ENCODE data around the gene EPHA4. TPM values are rescaled to one million over a fixed set of nuclear protein-coding genes. Genes with fewer than 3 reads are reported as not detected.
A peak's percentile ranks its signal among the peaks of the same experiment; 100 is the strongest.

EPHA4 gene
- total RNA-seq, 5 donors from 2014 or later (not counting 1 experiment from before 2014, with no cell fraction given): 47.2 to 93.9 (median 58.0) TPM

DNA sequence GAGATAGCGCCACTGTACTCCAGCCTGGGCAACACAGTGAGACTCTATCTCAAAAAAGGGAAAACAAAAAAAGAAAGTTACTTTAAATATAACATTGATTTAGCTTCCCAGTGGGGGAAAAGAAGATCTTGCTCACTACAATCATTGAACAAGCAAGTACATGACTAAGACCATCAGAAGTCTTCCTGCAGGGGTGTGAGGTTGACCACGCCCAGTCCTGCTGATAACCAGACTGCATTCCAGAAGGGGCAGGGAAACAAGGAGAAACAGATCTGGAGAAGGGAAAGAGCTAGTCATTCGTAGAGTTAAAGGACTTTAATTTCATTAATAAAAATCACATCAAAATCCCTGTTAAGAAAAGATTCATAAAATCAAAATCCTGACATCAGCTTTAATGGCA lies 77.5 kb downstream of the EPHA4 start:
- Histone ChIP-seq H3K4me3 (ENCODE audit: control insufficient read depth in 1 of 2, extremely low read depth in 1 of 2, low read length in 1 of 2) (no peak overlapping the region), H3K9me3 (no peaks in the 10 kb centered on the region), H3K27me3 (replicated peaks in 1 of 2; ENCODE audit: control insufficient read depth in 2 of 2, extremely low read depth in 1 of 2, insufficient read depth in 2 of 2, low read length in 1 of 2) (no peaks in the 10 kb centered on the region), H3K4me1 (ENCODE audit: control insufficient read depth in 1 of 2, extremely low read depth in 1 of 2, insufficient read depth in 2 of 2, low read length in 2 of 2) (no peaks in the 10 kb centered on the region), H3K36me3 (ENCODE audit: control insufficient read depth in 2 of 2, extremely low read depth in 1 of 2, insufficient read depth in 1 of 2, low read length in 1 of 2) (no peaks in the 10 kb centered on the region), H3K27ac (ENCODE audit: low read length) (no peak overlapping the region)
- DNase-seq: no peak
- H3K4me1 Mint-ChIP-seq: peaks cover 0 to 11% (median 2%) of the 10 kb centered on the region in 3 donors
- H3K9me3 Mint-ChIP-seq: no peaks in the 10 kb centered on the region
- no CpG with 5 or more reads among the region's 3 CpGs for WGBS (ENCODE audit: insufficient coverage)
- H3K27me3 Mint-ChIP-seq: no peaks in the 10 kb centered on the region
- no peak for ATAC-seq (replicated peaks in 1 of 4)
- ChIA-PET CTCF (no interaction called here), POLR2A (interaction anchor here (0.6 kb wide), 2 partner anchors 76 to 137 kb away, joined by 3 to 11 read pairs; no protein-coding TSS in a partner anchor)
- peaks cover 62% of the 10 kb centered on the region for H3K36me3 Mint-ChIP-seq
- H3K27ac Mint-ChIP-seq: no peak overlapping the region
- H3K4me3 Mint-ChIP-seq: no peak overlapping the region

- H3K4me3 Mint-ChIP-seq: no peak overlapping the region
- no peaks in the 10 kb centered on the region for H3K9me3 Mint-ChIP-seq
- Histone ChIP-seq H3K4me1 (ENCODE audit: control insufficient read depth in 1 of 2, extremely low read depth in 1 of 2, insufficient read depth in 2 of 2, low read length in 2 of 2) (no peaks in the 10 kb centered on the region), H3K4me3 (ENCODE audit: control insufficient read depth in 1 of 2, extremely low read depth in 1 of 2, low read length in 1 of 2) (no peak overlapping the region), H3K9me3 (no peaks in the 10 kb centered on the region), H3K27me3 (replicated peaks in 1 of 2; ENCODE audit: control insufficient read depth in 2 of 2, extremely low read depth in 1 of 2, insufficient read depth in 2 of 2, low read length in 1 of 2) (no peaks in the 10 kb centered on the region), H3K27ac (ENCODE audit: low read length) (no peak overlapping the region), H3K36me3 (ENCODE audit: control insufficient read depth in 2 of 2, extremely low read depth in 1 of 2, insufficient read depth in 1 of 2, low read length in 1 of 2) (no peaks in the 10 kb centered on the region)
- no peak for DNase-seq
- peaks cover 66% of the 10 kb centered on the region for H3K36me3 Mint-ChIP-seq
- H3K27me3 Mint-ChIP-seq: no peaks in the 10 kb centered on the region
- 87% methylated on average over 3 of the region's 7 CpGs for WGBS (ENCODE audit: insufficient coverage)
- no peak for ATAC-seq (replicated peaks in 1 of 4)
- H3K4me1 Mint-ChIP-seq: peaks cover 0 to 11% (median 2%) of the 10 kb centered on the region in 3 donors
- ChIA-PET CTCF (no interaction called here), POLR2A (no interaction called here)
- H3K27ac Mint-ChIP-seq: no peak overlapping the region
Observed at GRCh38 chr2:221493391-221493790, 78.7 kb downstream of the EPHA4 start.

GRCh38 chr2:221492636-221493035 lies 79.5 kb downstream of the EPHA4 start:
- POLR2A ChIA-PET: interaction anchor here in 1 of 2 donors (1.0 kb wide), 1 partner anchor 26 kb away, joined by 3 read pairs; no protein-coding TSS in a partner anchor
- Mint-ChIP-seq H3K36me3 (peaks cover 59% of the 10 kb centered on the region), H3K4me1 (peaks cover 0 to 10% (median 2%) of the 10 kb centered on the region in 3 donors), H3K27me3 (no peaks in the 10 kb centered on the region), H3K9me3 (no peaks in the 10 kb centered on the region), H3K4me3 (no peak overlapping the region), H3K27ac (no peak overlapping the region)
- Histone ChIP-seq H3K9me3 (no peaks in the 10 kb centered on the region), H3K27me3 (replicated peaks in 1 of 2; ENCODE audit: control insufficient read depth in 2 of 2, extremely low read depth in 1 of 2, insufficient read depth in 2 of 2, low read length in 1 of 2) (no peaks in the 10 kb centered on the region), H3K4me3 (ENCODE audit: control insufficient read depth in 1 of 2, extremely low read depth in 1 of 2, low read length in 1 of 2) (no peak overlapping the region), H3K36me3 (ENCODE audit: control insufficient read depth in 2 of 2, extremely low read depth in 1 of 2, insufficient read depth in 1 of 2, low read length in 1 of 2) (no peaks in the 10 kb centered on the region), H3K4me1 (ENCODE audit: control insufficient read depth in 1 of 2, extremely low read depth in 1 of 2, insufficient read depth in 2 of 2, low read length in 2 of 2) (no peaks in the 10 kb centered on the region), H3K27ac (ENCODE audit: low read length) (no peak overlapping the region)
- no peak for ATAC-seq (replicated peaks in 1 of 4)
- WGBS (ENCODE audit: insufficient coverage): no CpG with 5 or more reads among the region's 4 CpGs
- DNase-seq: no peak
- CTCF ChIA-PET: no interaction called here

- ChIA-PET POLR2A (interaction anchor here in 1 of 2 donors (0.6 kb wide), 1 partner anchor 86 kb away, joined by 3 read pairs; no protein-coding TSS in a partner anchor), CTCF (no interaction called here)
- Mint-ChIP-seq H3K36me3 (peaks cover 49% of the 10 kb centered on the region), H3K27ac (peak overlapping the region in 1 of 2 donors; percentile 8), H3K4me3 (no peak overlapping the region), H3K4me1 (peaks cover 0 to 18% (median 2%) of the 10 kb centered on the region in 3 donors), H3K9me3 (no peaks in the 10 kb centered on the region), H3K27me3 (no peaks in the 10 kb centered on the region)
- no peaks in the 10 kb centered on the region for H3K4me1 ChIP-seq (ENCODE audit: control insufficient read depth in 1 of 2, extremely low read depth in 1 of 2, insufficient read depth in 2 of 2, low read length in 2 of 2)
- no peaks in the 10 kb centered on the region for H3K27me3 ChIP-seq (replicated peaks in 1 of 2; ENCODE audit: control insufficient read depth in 2 of 2, extremely low read depth in 1 of 2, insufficient read depth in 2 of 2, low read length in 1 of 2)
- no peak overlapping the region for H3K27ac ChIP-seq (ENCODE audit: low read length)
- DNase-seq: no peak
- ATAC-seq (replicated peaks in 1 of 4): no peak
- WGBS (ENCODE audit: insufficient coverage): 40% methylated on average over 1 of the region's 3 CpGs
- no peak overlapping the region for H3K4me3 ChIP-seq (ENCODE audit: control insufficient read depth in 1 of 2, extremely low read depth in 1 of 2, low read length in 1 of 2)
- no peaks in the 10 kb centered on the region for H3K36me3 ChIP-seq (ENCODE audit: control insufficient read depth in 2 of 2, extremely low read depth in 1 of 2, insufficient read depth in 1 of 2, low read length in 1 of 2)
- H3K9me3 ChIP-seq: no peaks in the 10 kb centered on the region
Observed at GRCh38 chr2:221490506-221491060, 81.5 kb downstream of the EPHA4 start.

GRCh38 chr2:221488136-221488807 lies 83.8 kb downstream of the EPHA4 start:
- H3K36me3 Mint-ChIP-seq: peaks cover 42% of the 10 kb centered on the region
- Histone ChIP-seq H3K9me3 (no peaks in the 10 kb centered on the region), H3K27ac (ENCODE audit: low read length) (no peak overlapping the region), H3K27me3 (replicated peaks in 1 of 2; ENCODE audit: control insufficient read depth in 2 of 2, extremely low read depth in 1 of 2, insufficient read depth in 2 of 2, low read length in 1 of 2) (no peaks in the 10 kb centered on the region), H3K4me1 (ENCODE audit: control insufficient read depth in 1 of 2, extremely low read depth in 1 of 2, insufficient read depth in 2 of 2, low read length in 2 of 2) (no peaks in the 10 kb centered on the region), H3K4me3 (ENCODE audit: control insufficient read depth in 1 of 2, extremely low read depth in 1 of 2, low read length in 1 of 2) (no peak overlapping the region), H3K36me3 (ENCODE audit: control insufficient read depth in 2 of 2, extremely low read depth in 1 of 2, insufficient read depth in 1 of 2, low read length in 1 of 2) (peaks cover 0 to 3% of the 10 kb centered on the region in 2 donors)
- ChIA-PET CTCF (interaction anchor here in 1 of 2 donors (0.7 kb wide), 1 partner anchor 47 kb away, joined by 4 read pairs; no protein-coding TSS in a partner anchor), POLR2A (no interaction called here)
- WGBS (ENCODE audit: insufficient coverage): 100% methylated on average over 2 of the region's 3 CpGs
- DNase-seq: no peak
- ATAC-seq (replicated peaks in 1 of 4): no peak
- no peaks in the 10 kb centered on the region for H3K9me3 Mint-ChIP-seq
- no peaks in the 10 kb centered on the region for H3K27me3 Mint-ChIP-seq
- H3K27ac Mint-ChIP-seq: no peak overlapping the region
- no peak overlapping the region for H3K4me3 Mint-ChIP-seq
- peaks cover 0 to 17% (median 2%) of the 10 kb centered on the region in 3 donors for H3K4me1 Mint-ChIP-seq

DNA sequence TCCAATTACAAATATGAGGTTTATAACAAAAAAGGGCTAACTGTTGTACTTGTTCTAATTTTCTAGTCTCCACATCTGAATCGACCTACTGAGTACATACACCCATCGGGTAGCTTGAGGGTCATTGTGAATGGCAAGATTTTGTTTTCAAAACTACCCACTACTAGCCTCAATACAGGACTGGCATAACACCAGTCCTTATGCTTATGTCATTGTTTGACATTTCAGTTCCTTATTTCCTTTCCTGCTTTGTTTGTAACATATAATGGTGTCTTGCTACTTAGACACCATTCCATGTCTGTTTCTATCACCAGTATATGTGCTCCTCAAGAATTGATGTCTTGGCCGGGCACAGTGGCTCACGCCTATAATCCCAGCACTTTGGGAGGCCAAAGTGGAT lies 86.0 kb downstream of the EPHA4 start:
- Mint-ChIP-seq H3K9me3 (no peaks in the 10 kb centered on the region), H3K27me3 (no peaks in the 10 kb centered on the region), H3K4me1 (peaks cover 0 to 14% (median 2%) of the 10 kb centered on the region in 3 donors), H3K36me3 (peaks cover 33% of the 10 kb centered on the region), H3K27ac (no peak overlapping the region), H3K4me3 (no peak overlapping the region)
- Histone ChIP-seq H3K4me3 (ENCODE audit: control insufficient read depth in 1 of 2, extremely low read depth in 1 of 2, low read length in 1 of 2) (no peak overlapping the region), H3K4me1 (ENCODE audit: control insufficient read depth in 1 of 2, extremely low read depth in 1 of 2, insufficient read depth in 2 of 2, low read length in 2 of 2) (no peaks in the 10 kb centered on the region), H3K36me3 (ENCODE audit: control insufficient read depth in 2 of 2, extremely low read depth in 1 of 2, insufficient read depth in 1 of 2, low read length in 1 of 2) (peaks cover 3 to 5% of the 10 kb centered on the region in 2 donors), H3K27ac (ENCODE audit: low read length) (no peak overlapping the region), H3K27me3 (replicated peaks in 1 of 2; ENCODE audit: control insufficient read depth in 2 of 2, extremely low read depth in 1 of 2, insufficient read depth in 2 of 2, low read length in 1 of 2) (no peaks in the 10 kb centered on the region), H3K9me3 (no peaks in the 10 kb centered on the region)
- ATAC-seq (replicated peaks in 1 of 4) (no peak), DNase-seq (no peak)
- ChIA-PET POLR2A (no interaction called here), CTCF (no interaction called here)
- WGBS (ENCODE audit: insufficient coverage): 100% methylated on average over 1 of the region's 4 CpGs
